Measurements from ENCODE around the gene TCF7L2.

The TCF7L2 gene

GRCh38 chr10:113071446-113071845, 121.4 kb downstream of the TCF7L2 start:
- no peak for DNase-seq

- no peak for DNase-seq
Observed at GRCh38 chr10:113073549-113074189, 123.6 kb downstream of the TCF7L2 start.

- DNase-seq = no peak
Observed at GRCh38 chr10:113076949-113077348, 126.9 kb downstream of the TCF7L2 start.

GRCh38 chr10:113078282-113078907, 128.3 kb downstream of the TCF7L2 start:
- DNase-seq = no peak

- DNase-seq = no peak
Observed at GRCh38 chr10:113080061-113080924, 130.2 kb downstream of the TCF7L2 start.

- DNase-seq = no peak
Observed at GRCh38 chr10:113080925-113081229, 130.8 kb downstream of the TCF7L2 start.

GRCh38 chr10:113084031-113084430, 134.0 kb downstream of the TCF7L2 start:
- DNase-seq = no peak

GRCh38 chr10:113085776-113086175, 135.7 kb downstream of the TCF7L2 start:
- DNase-seq = no peak

GRCh38 chr10:113086282-113086681, 136.2 kb downstream of the TCF7L2 start:
- no peak for DNase-seq

GRCh38 chr10:113087165-113088029, 137.3 kb downstream of the TCF7L2 start:
- DNase-seq = no peak

GRCh38 chr10:113088194-113088593, 138.1 kb downstream of the TCF7L2 start:
- no peak for DNase-seq

GRCh38 chr10:113089551-113089950, 139.5 kb downstream of the TCF7L2 start:
- no peak for DNase-seq

GRCh38 chr10:113091920-113092319, 141.9 kb downstream of the TCF7L2 start:
- DNase-seq = no peak

- DNase-seq = no peak
Observed at GRCh38 chr10:113093188-113094113, 143.4 kb downstream of the TCF7L2 start.

- no peak for DNase-seq
Observed at GRCh38 chr10:113094114-113094486, 144.1 kb downstream of the TCF7L2 start.

GRCh38 chr10:113095419-113096127, 145.5 kb downstream of the TCF7L2 start:
- no peak for DNase-seq

GRCh38 chr10:113096128-113096996, 146.3 kb downstream of the TCF7L2 start:
- DNase-seq = no peak

GRCh38 chr10:113097036-113097435, 147.0 kb downstream of the TCF7L2 start:
- DNase-seq = no peak

- DNase-seq = no peak
Observed at GRCh38 chr10:113099431-113100183, 149.6 kb downstream of the TCF7L2 start.

All from activated CD4-positive, alpha-beta T cell treated with anti-CD3 and anti-CD28 coated beads for 4 hours (primary cell).